Choroid plexus epithelial cell (primary cell): ENCODE measurements around the gene PCGF6.

ENCODE experiments used
- DNase-seq: peaks from one replicate; pipeline ENCODE4 v3.0.0-alpha.2; 2010; ENCODE audit warnings: low read depth
- H3K4me3 ChIP-seq: 2 replicates; pipeline ENCODE4 v1.5.1; 2011; ENCODE audit warnings: low read depth, mild to moderate bottlenecking, control low read depth, low read length, moderate library complexity
- TF ChIP-seq, protein P1 (sequence below): conservative IDR thresholded peaks from 2 replicates; pipeline ENCODE4 v1.5.1; 2011; ENCODE audit warnings: low read depth, mild to moderate bottlenecking, control low read depth, inconsistent platforms, low read length, moderate library complexity

Gene PCGF6

DNA sequence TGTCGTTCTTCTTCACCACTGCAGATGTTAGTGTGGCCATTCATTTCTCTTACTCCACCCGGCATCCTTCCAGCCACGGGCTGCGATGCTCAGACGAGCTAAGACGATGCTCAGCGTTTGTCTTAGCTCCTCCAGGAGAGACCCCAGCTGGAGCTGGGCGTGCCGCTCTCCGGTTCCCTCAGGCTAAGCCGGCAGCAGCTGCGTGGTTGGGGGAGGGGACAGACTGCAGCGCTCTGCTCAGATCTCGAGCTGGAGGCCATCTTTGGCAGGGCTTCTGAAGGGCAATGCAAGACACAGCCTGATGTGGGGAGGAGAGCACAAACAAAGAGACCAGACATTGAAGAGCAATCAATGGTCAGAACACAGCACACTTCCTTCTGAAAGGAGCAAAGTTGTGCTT lies 69.2 kb downstream of the PCGF6 start:
- DNase-seq: peak; percentile 21
- TF ChIP-seq, protein P1, sequence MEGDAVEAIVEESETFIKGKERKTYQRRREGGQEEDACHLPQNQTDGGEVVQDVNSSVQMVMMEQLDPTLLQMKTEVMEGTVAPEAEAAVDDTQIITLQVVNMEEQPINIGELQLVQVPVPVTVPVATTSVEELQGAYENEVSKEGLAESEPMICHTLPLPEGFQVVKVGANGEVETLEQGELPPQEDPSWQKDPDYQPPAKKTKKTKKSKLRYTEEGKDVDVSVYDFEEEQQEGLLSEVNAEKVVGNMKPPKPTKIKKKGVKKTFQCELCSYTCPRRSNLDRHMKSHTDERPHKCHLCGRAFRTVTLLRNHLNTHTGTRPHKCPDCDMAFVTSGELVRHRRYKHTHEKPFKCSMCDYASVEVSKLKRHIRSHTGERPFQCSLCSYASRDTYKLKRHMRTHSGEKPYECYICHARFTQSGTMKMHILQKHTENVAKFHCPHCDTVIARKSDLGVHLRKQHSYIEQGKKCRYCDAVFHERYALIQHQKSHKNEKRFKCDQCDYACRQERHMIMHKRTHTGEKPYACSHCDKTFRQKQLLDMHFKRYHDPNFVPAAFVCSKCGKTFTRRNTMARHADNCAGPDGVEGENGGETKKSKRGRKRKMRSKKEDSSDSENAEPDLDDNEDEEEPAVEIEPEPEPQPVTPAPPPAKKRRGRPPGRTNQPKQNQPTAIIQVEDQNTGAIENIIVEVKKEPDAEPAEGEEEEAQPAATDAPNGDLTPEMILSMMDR: no peak
- H3K4me3 ChIP-seq: no peak overlapping the region

DNA sequence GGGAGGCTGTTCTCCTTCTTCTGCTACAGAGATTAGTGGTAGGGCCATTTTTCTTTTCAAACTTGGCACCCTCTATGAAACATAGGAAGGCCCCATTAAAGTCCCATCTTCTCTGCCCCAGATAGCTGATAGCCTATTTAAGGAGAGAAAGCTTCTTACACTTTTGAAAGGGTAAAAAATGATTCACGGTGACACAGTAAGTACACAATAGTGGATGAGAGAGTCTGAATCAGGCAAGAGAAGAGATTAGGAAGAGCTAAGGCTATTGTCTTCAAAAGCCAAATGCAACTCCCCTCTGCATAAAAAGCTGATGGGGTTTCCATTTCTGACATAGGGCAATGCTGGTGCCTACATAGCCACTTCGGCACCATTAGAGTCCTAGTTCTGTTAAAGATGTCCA lies 70.4 kb downstream of the PCGF6 start:
- no peak for DNase-seq
- no peak overlapping the region for H3K4me3 ChIP-seq
- TF ChIP-seq, protein P1: no peak

DNA sequence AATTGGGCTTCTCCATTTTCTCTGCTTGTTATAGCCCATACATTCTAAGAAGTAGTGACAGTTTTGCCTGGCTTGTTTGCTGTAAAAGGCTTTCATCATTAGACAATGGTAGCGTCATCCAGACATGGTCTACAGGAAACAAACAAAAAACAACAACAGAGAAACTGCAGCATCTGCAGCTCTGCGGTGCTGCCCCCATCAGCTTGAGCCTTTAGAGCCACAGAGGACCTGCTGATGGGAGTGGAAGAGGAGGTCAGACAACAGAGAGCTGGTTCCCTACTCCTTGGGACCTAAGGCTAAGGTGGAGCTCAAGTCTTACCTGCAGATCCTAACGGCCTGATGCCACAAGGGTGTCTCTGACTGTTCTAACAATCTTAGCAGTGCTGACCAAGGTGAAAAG lies 70.9 kb downstream of the PCGF6 start:
- TF ChIP-seq, protein P1: no peak
- no peak overlapping the region for H3K4me3 ChIP-seq
- no peak for DNase-seq

DNA sequence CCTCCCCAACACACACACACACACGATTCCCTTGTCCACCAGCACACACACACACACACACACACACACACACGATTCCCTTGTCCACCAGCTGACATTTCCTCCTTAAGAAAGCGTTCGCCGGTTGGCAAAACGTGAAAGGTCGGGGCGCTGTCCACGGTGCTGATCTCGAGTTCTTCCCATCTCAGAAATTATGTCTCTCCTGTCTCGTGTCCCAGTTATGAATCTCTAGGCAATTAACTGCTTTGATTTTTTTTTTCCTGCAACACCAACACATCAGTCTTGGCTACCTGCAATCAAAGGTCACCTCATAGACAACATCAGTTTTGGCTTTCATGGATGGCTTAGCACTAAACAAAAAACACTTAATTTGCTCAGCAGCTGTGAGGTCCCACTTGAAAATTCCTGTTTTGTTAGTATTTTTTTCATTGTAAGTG lies 72.1 kb downstream of the PCGF6 start:
- DNase-seq: peak; percentile 60
- TF ChIP-seq, protein P1: no peak
- H3K4me3 ChIP-seq: no peak overlapping the region

DNA sequence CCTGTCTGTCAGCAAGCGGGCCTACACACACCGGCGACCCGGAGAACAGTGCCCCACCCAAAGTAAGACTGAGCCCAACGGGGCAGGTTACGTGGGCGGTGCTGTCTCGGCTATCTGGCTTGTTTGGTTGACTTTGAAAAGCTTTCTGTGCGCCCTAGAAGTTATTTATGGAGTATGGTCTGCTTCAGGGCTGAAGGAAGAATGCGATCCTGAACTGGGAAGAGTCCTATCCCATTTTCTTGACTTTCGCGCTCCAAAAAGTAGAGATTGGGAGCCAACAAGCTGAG lies 72.5 kb downstream of the PCGF6 start:
- DNase-seq: no peak
- H3K4me3 ChIP-seq: no peak overlapping the region
- TF ChIP-seq, protein P1: no peak

DNA sequence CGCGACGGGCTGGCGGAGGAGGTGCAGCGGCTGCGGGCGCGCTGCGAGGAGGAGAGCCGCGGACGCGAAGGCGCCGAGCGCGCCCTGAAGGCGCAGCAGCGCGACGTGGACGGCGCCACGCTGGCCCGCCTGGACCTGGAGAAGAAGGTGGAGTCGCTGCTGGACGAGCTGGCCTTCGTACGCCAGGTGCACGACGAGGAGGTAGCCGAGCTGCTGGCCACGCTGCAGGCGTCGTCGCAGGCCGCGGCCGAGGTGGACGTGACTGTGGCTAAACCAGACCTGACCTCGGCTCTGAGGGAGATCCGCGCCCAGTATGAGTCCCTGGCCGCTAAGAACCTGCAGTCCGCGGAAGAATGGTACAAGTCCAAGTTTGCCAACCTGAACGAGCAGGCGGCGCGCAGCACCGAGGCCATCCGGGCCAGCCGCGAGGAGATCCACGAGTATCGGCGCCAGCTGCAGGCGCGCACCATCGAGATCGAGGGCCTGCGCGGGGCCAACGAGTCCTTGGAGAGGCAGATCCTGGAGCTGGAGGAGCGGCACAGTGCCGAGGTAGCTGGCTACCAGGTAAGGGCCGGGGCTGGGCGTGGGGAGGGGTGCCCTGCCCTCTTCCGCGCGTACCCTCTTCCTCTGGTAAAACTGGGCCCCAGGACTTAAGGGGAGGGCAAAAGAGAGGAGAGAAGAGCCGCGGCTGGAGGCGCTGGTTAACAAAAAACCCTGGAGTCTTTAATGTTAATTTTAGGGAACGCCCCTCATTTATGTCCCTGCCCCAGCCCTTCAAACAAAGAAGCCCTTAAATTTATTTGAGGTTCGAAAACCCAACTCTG lies 73.0 kb downstream of the PCGF6 start:
- H3K4me3 ChIP-seq: no peak overlapping the region
- TF ChIP-seq, protein P1: no peak
- no peak for DNase-seq

DNA sequence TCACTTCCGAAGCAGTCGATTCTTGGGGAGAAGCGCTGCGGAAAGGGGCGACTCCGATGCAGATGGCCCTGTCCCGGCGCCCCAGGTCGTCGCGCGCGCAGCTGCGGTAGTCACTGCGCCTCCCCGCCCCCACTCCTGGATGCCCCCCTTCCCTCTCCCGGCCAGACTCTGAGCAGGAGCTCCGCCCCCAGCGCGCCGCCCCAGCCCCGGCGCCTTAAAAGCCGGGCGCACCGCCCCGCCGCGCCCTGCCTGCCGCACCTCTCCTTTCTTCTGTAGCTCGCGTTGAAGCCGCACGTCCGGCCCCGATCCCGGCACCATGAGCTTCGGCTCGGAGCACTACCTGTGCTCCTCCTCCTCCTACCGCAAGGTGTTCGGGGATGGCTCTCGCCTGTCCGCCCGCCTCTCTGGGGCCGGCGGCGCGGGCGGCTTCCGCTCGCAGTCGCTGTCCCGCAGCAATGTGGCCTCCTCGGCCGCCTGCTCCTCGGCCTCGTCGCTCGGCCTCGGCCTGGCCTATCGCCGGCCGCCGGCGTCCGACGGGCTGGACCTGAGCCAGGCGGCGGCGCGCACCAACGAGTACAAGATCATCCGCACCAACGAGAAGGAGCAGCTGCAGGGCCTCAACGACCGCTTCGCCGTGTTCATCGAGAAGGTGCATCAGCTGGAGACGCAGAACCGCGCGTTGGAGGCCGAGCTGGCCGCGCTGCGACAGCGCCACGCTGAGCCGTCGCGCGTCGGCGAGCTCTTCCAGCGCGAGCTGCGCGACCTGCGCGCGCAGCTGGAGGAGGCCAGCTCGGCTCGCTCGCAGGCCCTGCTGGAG lies 73.8 kb downstream of the PCGF6 start, which contains the start of gene INA:
INA (plus strand) TSS at position 243 of the 817 bp plus-strand sequence; CDS start at position 317, 74 bp downstream.
- H3K4me3 ChIP-seq: peak within 1 kb of the TSS; percentile 39
- TF ChIP-seq, protein P1: no peak
- DNase-seq: peak; percentile 39
